HTR-8/SVneo (cell line): ENCODE measurements around the gene CEP76.
"Not testable (repeated sequence)": the region's sequence is repeated elsewhere in the genome, so short reads cannot be mapped to it uniquely, and the experiment has no call there.

Experiments used
- DNase-seq: peaks from one replicate; pipeline ENCODE4 v3.0.0; 2011; ENCODE audit warnings: low spot score, mixed read lengths; ENCODE audit not compliant: insufficient read length
- FAIRE-seq: peaks from 2 replicates; lab custom pipeline; 2011; peaks lifted over from hg19 to GRCh38; lab: Jason Lieb, UNC

The CEP76 gene

GRCh38 chr18:12652861-12653401 lies 49.6 kb downstream of the CEP76 start:
- no peak for FAIRE-seq
- DNase-seq = no peak

- FAIRE-seq (no peak), DNase-seq (no peak)
Observed at GRCh38 chr18:12651651-12652050, 50.9 kb downstream of the CEP76 start.

- no peak for FAIRE-seq
- no peak for DNase-seq
Observed at GRCh38 chr18:12647773-12648172, 54.8 kb downstream of the CEP76 start.

GRCh38 chr18:12645751-12646203 lies 56.7 kb downstream of the CEP76 start:
- DNase-seq (no peak), FAIRE-seq (no peak)

GRCh38 chr18:12645254-12645653 lies 57.3 kb downstream of the CEP76 start:
- FAIRE-seq = no peak
- no peak for DNase-seq

- FAIRE-seq, DNase-seq: not testable (repeated sequence)
Observed at GRCh38 chr18:12643756-12644155, 58.8 kb downstream of the CEP76 start.

GRCh38 chr18:12640881-12641200 lies 61.7 kb downstream of the CEP76 start:
- DNase-seq (no peak), FAIRE-seq (no peak)

GRCh38 chr18:12639990-12640880 lies 62.3 kb downstream of the CEP76 start:
- no peak for DNase-seq
- peak; percentile 75 for FAIRE-seq

GRCh38 chr18:12638644-12639124 lies 63.8 kb downstream of the CEP76 start:
- no peak for FAIRE-seq
- DNase-seq = no peak

GRCh38 chr18:12637901-12638643 lies 64.5 kb downstream of the CEP76 start:
- DNase-seq (no peak), FAIRE-seq (no peak)

GRCh38 chr18:12637393-12637792 lies 65.1 kb downstream of the CEP76 start:
- DNase-seq (no peak), FAIRE-seq (no peak)

- no peak for FAIRE-seq
Observed at GRCh38 chr18:12631831-12632477, 70.6 kb downstream of the CEP76 start.

GRCh38 chr18:12630136-12630535 lies 72.4 kb downstream of the CEP76 start:
- FAIRE-seq (no peak), DNase-seq (no peak)

More at GRCh38 chr18:12631831-12632477, 70.6 kb downstream of the CEP76 start:
- no peak for DNase-seq

- no peak for DNase-seq
- FAIRE-seq = no peak
Observed at GRCh38 chr18:12628706-12629702, 73.5 kb downstream of the CEP76 start.

- not testable (repeated sequence) for FAIRE-seq, DNase-seq
Observed at GRCh38 chr18:12627199-12627598, 75.3 kb downstream of the CEP76 start.

GRCh38 chr18:12625241-12625640 lies 77.3 kb downstream of the CEP76 start:
- no peak for DNase-seq
- no peak for FAIRE-seq
